ENCODE results near the gene IGSF9.

GRCh38 chr1:159920651-159921050 lies 24.8 kb downstream of the IGSF9 start:
- TF ChIP-seq CTCF (IDR thresholded peaks at IDR 0.05) (no peak), POLR2AphosphoS5 (IDR thresholded peaks at IDR 0.05) (no peak)

Measured in stomach (tissue), 4 donors.